HCT116 (cell line): ENCODE data around the gene DNASE1L1. TPM values are rescaled to one million over a fixed set of nuclear protein-coding genes. Genes with fewer than 3 reads are reported as not detected.
A peak's percentile ranks its signal among the peaks of the same experiment; 100 is the strongest.

Experiments
- ATAC-seq: fragments of 200-7000 bp; cut with Tn5 transposase; 2 replicates; pipeline ENCODE4 v1.9.1; 2020; ENCODE audit warnings: mild to moderate bottlenecking, moderate library complexity
- BruUV-seq: library from RNA; stranded (reverse); fragments of 400-500 nt; replicated peaks from 2 replicates; lab custom pipeline; 2021; lab: Mats Ljungman, UMichigan
- CTCF ChIA-PET: fragments of 300-600 bp; sonication (Branson Sonifier 250); formaldehyde crosslinking; loops from one replicate; lab custom pipeline; 2021; ENCODE audit warnings: antibody characterized with exemption; lab: Charles Lee
- POLR2A ChIA-PET: fragments of 300-600, 350-600 bp; sonication (Branson Sonifier 250); formaldehyde crosslinking; loops from one replicate; lab custom pipeline; 2021; ENCODE audit warnings: antibody characterized with exemption; lab: Charles Lee
- RAD21 ChIA-PET, 2 experiments: fragments of 300-600 bp; sonication (Branson Sonifier 250); formaldehyde crosslinking; loops; one replicate each; lab custom pipeline; 2023; ENCODE audit warnings: low total read pairs in 2 of 2; ENCODE audit not compliant: uncharacterized antibody in 2 of 2, unreplicated experiment in 2 of 2, low non-redundant PET in 1 of 2; lab: Charles Lee
- DNase-seq: peaks from one replicate; pipeline ENCODE4 v3.0.0-alpha.2; 2010; ENCODE audit warnings: low read depth, low spot score
- H2AFZ ChIP-seq: fragments of 200-600 bp; shearing (Covaris generic), sonication (generic); 2 replicates; pipeline ENCODE4 v1.6.1; 2017; ENCODE audit warnings: low read depth, mixed run types, mixed read lengths, antibody characterized with exemption, low read length; ENCODE audit not compliant: poor library complexity, severe bottlenecking
- H3K27ac ChIP-seq: 2 replicates; pipeline ENCODE4 v1.5.1; 2012; ENCODE audit warnings: low read depth, low read length
- H3K27me3 ChIP-seq: fragments of 200-600 bp; sonication (generic); 2 replicates; pipeline ENCODE4 v1.6.1; 2016; ENCODE audit warnings: mixed run types, low read length, mixed read lengths; ENCODE audit not compliant: insufficient read depth
- H3K36me3 ChIP-seq, 2 experiments: fragments of 200-500 bp in 1 of 2; fragments of 200-600 bp in 1 of 2; sonication (Bioruptor generic) in 1 of 2; sonication (generic) in 1 of 2; 2 replicates each; pipeline versions ENCODE4 v1.5.1 to v1.6.1; 2014 to 2016; ENCODE audit warnings: low read length in 2 of 2, inconsistent platforms in 1 of 2, mixed read lengths in 1 of 2, mixed run types in 1 of 2; ENCODE audit not compliant: insufficient read depth in 2 of 2, control insufficient read depth in 1 of 2
- H3K4me1 ChIP-seq, 2 experiments: fragments of 200-600 bp in 1 of 2; sonication (generic) in 1 of 2; 2 replicates each; pipeline versions ENCODE4 v1.5.1 to v1.6.1; 2012 to 2017; ENCODE audit warnings: low read length in 2 of 2, inconsistent platforms in 1 of 2, mild to moderate bottlenecking in 1 of 2, mixed read lengths in 1 of 2, mixed run types in 1 of 2, moderate library complexity in 1 of 2; ENCODE audit not compliant: insufficient read depth in 2 of 2, control insufficient read depth in 1 of 2
- H3K4me2 ChIP-seq: fragments of 200-600 bp; sonication (generic); 2 replicates; pipeline ENCODE4 v1.6.1; 2017; ENCODE audit warnings: mixed run types, low read length, mixed read lengths
- H3K4me3 ChIP-seq, 2 experiments: fragments of 200-600 bp in 1 of 2; sonication (generic) in 1 of 2; replicated peaks in 1 of 2; 2 replicates each; pipeline ENCODE4 v1.5.1; 2011 to 2016; ENCODE audit warnings: low read length in 2 of 2, control low read depth in 1 of 2, low read depth in 1 of 2, mild to moderate bottlenecking in 1 of 2, mixed read lengths in 1 of 2, mixed run types in 1 of 2
- H3K79me2 ChIP-seq: fragments of 200-600 bp; sonication (generic); 2 replicates; pipeline ENCODE4 v1.6.1; 2017; ENCODE audit warnings: mild to moderate bottlenecking, mixed run types, low read length, moderate library complexity, mixed read lengths; ENCODE audit not compliant: insufficient read depth
- H3K9ac ChIP-seq: fragments of 200-600 bp; sonication (generic); 2 replicates; pipeline ENCODE4 v1.6.1; 2016; ENCODE audit warnings: low read length, mixed read lengths
- H3K9me2 ChIP-seq: fragments of 200-600 bp; sonication (generic), shearing (Covaris generic); 2 replicates; pipeline ENCODE4 v1.6.1; 2017; ENCODE audit warnings: mixed run types, mild to moderate bottlenecking, moderate library complexity; ENCODE audit not compliant: insufficient read depth
- H3K9me3 ChIP-seq, 2 experiments: fragments of 200-500 bp in 1 of 2; fragments of 200-600 bp in 1 of 2; sonication (Bioruptor generic) in 1 of 2; sonication (generic) in 1 of 2; 2 replicates each; pipeline ENCODE4 v1.6.1; 2014 to 2017; ENCODE audit warnings: low read length in 2 of 2, mixed read lengths in 2 of 2, inconsistent platforms in 1 of 2, low read depth in 1 of 2, mild to moderate bottlenecking in 1 of 2, mixed run types in 1 of 2, moderate library complexity in 1 of 2; ENCODE audit not compliant: control insufficient read depth in 1 of 2, insufficient read depth in 1 of 2
- H4K20me1 ChIP-seq: fragments of 200-600 bp; sonication (generic), shearing (Covaris generic); 2 replicates; pipeline ENCODE4 v1.6.1; 2017; ENCODE audit warnings: mixed run types, mild to moderate bottlenecking, moderate library complexity; ENCODE audit not compliant: insufficient read depth
- CBX3 ChIP-seq: IDR thresholded peaks from 2 replicates; pipeline ENCODE4 v1.6.1; 2012; ENCODE audit warnings: low read depth
- CEBPB ChIP-seq: IDR thresholded peaks from 2 replicates; pipeline ENCODE4 v1.6.1; 2012; ENCODE audit warnings: low read depth
- CTCF ChIP-seq, 3 experiments: fragments of 200-600 bp in 1 of 3; sonication (generic) in 1 of 3; IDR thresholded peaks in 2 of 3; conservative IDR thresholded peaks in 1 of 3; 2 replicates each; pipeline ENCODE4 v1.5.1; 2012 to 2017; ENCODE audit warnings: low read depth in 2 of 3, low read length in 2 of 3, antibody characterized with exemption in 1 of 3, borderline replicate concordance in 1 of 3, control low read depth in 1 of 3, mild to moderate bottlenecking in 1 of 3, mixed read lengths in 1 of 3, mixed run types in 1 of 3, moderate library complexity in 1 of 3; ENCODE audit not compliant: insufficient read depth in 1 of 3
- EGR1 ChIP-seq: IDR thresholded peaks from 2 replicates; pipeline ENCODE4 v1.6.1; 2012; ENCODE audit warnings: low read depth
- EZH2 ChIP-seq: fragments of 200-600 bp; sonication (generic); IDR thresholded peaks from 2 replicates; pipeline ENCODE4 v1.6.1; 2017; ENCODE audit warnings: antibody characterized with exemption, mixed run types
- JUND ChIP-seq: IDR thresholded peaks from 2 replicates; pipeline ENCODE4 v1.6.1; 2012
- POLR2A ChIP-seq: IDR thresholded peaks from 2 replicates; pipeline ENCODE4 v1.7.0; 2011; ENCODE audit warnings: borderline replicate concordance; ENCODE audit not compliant: insufficient read depth, insufficient read length; ENCODE audit errors: extremely low read depth
- POLR2AphosphoS5 ChIP-seq: IDR thresholded peaks from 2 replicates; pipeline ENCODE4 v1.6.1; 2011; ENCODE audit warnings: mild to moderate bottlenecking, low read depth, low read length, moderate library complexity
- RAD21 ChIP-seq: IDR thresholded peaks from 2 replicates; pipeline ENCODE4 v1.6.1; 2012; ENCODE audit warnings: low read depth, mild to moderate bottlenecking
- SP1 ChIP-seq: IDR thresholded peaks from 2 replicates; pipeline ENCODE4 v1.6.1; 2012; ENCODE audit warnings: low read depth
- TCF7L2 ChIP-seq: IDR thresholded peaks from 2 replicates; pipeline ENCODE4 v1.7.0; 2011; ENCODE audit warnings: borderline replicate concordance, inconsistent platforms; ENCODE audit not compliant: insufficient read depth, insufficient read length; ENCODE audit errors: extremely low read depth
- YY1 ChIP-seq: IDR thresholded peaks from 2 replicates; pipeline ENCODE4 v1.6.1; 2011; ENCODE audit warnings: low read length, low read depth, moderate library complexity, mild to moderate bottlenecking; ENCODE audit not compliant: insufficient replicate concordance; ENCODE audit errors: extremely low read depth
- ZBTB33 ChIP-seq: IDR thresholded peaks from 2 replicates; pipeline ENCODE4 v1.6.1; 2011; ENCODE audit warnings: mild to moderate bottlenecking, low read length, moderate library complexity; ENCODE audit not compliant: insufficient replicate concordance; ENCODE audit errors: extremely low read depth
- ZFX ChIP-seq: fragments of 450-650 bp; IDR thresholded peaks from 2 replicates; pipeline ENCODE4 v1.6.1; 2017
- ZNF274 ChIP-seq: fragments of 200-500 bp; sonication (Bioruptor generic); IDR thresholded peaks from 2 replicates; pipeline ENCODE4 v1.6.1; 2014; ENCODE audit warnings: mild to moderate bottlenecking, low read depth, low read length, inconsistent platforms
- intact Hi-C: fragments of 100-400 bp; cut with micrococcal nuclease; formaldehyde crosslinking; loops from 2 replicates; pipeline ENCODE4 v1.10.0; 2022
- total RNA-seq: library from RNA; stranded (reverse); gene quantifications from one replicate; pipeline ENCODE4 v1.2.1, GENCODE V29; 2021; ENCODE audit not compliant: unreplicated experiment
- TF ChIP-seq, protein P1 (sequence below): IDR thresholded peaks from 2 replicates; pipeline ENCODE4 v1.6.1; 2012; ENCODE audit warnings: low read depth
- TF ChIP-seq, protein P2 (sequence below): IDR thresholded peaks from 2 replicates; pipeline ENCODE4 v1.6.1; 2012

DNASE1L1 gene
- total RNA-seq, 1 experiment from 2014 or later = 16.5 TPM

DNA sequence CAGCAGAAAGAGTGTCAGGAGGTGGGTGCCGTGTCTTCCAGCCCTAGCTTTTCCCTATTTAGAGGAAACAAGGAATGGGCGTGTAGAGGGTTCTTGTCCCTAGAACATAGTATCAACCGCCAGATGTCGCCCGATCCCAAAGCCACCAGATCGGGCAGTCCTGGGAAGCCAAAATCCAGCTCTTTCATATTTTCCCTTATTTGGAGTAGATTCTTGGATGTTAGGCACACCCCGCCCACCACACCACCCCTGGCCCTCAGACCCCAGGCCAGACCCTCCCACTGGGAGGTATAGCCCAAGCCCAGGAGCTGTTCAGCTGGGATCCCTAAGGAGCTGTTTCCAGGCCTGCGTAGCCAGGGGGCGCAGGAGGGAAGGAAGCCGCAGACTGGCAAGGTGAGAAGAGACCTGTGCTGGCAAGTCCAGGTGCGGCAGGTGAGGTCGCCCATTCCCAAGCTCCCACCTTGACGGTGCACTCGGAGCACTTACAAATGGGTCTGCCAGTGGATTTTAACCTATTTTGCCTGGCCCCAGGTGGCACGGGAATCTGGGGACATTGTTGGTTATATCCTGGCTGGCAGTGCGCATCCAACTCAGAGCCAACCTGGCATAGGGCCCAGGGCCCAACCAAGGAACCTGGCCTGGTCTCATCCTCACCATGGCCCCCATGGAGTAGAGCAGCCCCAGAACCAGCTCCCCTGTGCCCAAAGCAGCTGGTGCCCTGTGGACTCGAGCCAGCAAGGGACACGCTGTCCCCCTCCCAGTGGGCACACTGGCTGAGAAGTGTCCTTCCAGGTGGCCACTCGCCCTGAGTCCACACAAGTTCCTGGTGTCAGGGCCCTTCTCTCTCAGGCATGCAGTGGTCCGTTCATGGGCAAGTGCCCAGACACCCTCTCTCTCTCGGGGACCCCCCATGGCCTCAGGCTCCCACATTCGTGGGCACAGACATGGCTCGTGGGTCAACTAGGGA, 35.4 kb downstream of the DNASE1L1 start:
- BruUV-seq = TSS peak; percentile 79
- H3K4me2 ChIP-seq = peak overlapping the region; percentile 91
- H3K4me3 ChIP-seq = peak overlapping the region; percentile 56 to 63
- ChIA-PET POLR2A (interaction anchor here (1.1 to 2.3 kb wide), 6 partner anchors 9 to 174 kb away, joined by 3 to 12 read pairs (median 4); partner anchors contain the start of genes IKBKG, RPL10 and SLC10A3), RAD21 (interaction anchor here in 1 of 2 experiments (1.0 kb wide), 1 partner anchor 35 kb away, joined by 3 read pairs; the partner anchor contains the start of gene DNASE1L1), CTCF (interaction anchor here (0.7 to 1.6 kb wide), 15 partner anchors 8 to 402 kb away, joined by 3 to 18 read pairs (median 3); partner anchors contain the start of genes DNASE1L1, HCFC1, RPL10 and SLC10A3)
- ATAC-seq (peak; percentile 45), DNase-seq (peak; percentile 78)
- H3K9me2 ChIP-seq = no peaks in the 10 kb centered on the region
- H3K27ac ChIP-seq = peak overlapping the region; percentile 94
- peak overlapping the region; percentile 74 for H3K9ac ChIP-seq
- no peaks in the 10 kb centered on the region for H3K36me3 ChIP-seq
- H3K79me2 ChIP-seq = peaks cover 23% of the 10 kb centered on the region
- intact Hi-C loops = loop anchor here (1.0 kb wide), 1 partner anchor 162 kb away; no protein-coding TSS in a partner anchor
- no peaks in the 10 kb centered on the region for H3K9me3 ChIP-seq
- H4K20me1 ChIP-seq = no peaks in the 10 kb centered on the region
- H3K27me3 ChIP-seq = no peaks in the 10 kb centered on the region
- peaks cover 18 to 61% of the 10 kb centered on the region in 2 experiments for H3K4me1 ChIP-seq
- no peak overlapping the region for H2AFZ ChIP-seq
- no peak for TF ChIP-seq ZBTB33
- no peak for TF ChIP-seq RAD21
- no peak for TF ChIP-seq CEBPB
- TF ChIP-seq EGR1 = no peak
- TF ChIP-seq ZFX = no peak
- TF ChIP-seq ZNF274 = no peak
- no peak for TF ChIP-seq POLR2A
- TF ChIP-seq EZH2 = no peak
- no peak for TF ChIP-seq SP1
- TF ChIP-seq, protein P1, sequence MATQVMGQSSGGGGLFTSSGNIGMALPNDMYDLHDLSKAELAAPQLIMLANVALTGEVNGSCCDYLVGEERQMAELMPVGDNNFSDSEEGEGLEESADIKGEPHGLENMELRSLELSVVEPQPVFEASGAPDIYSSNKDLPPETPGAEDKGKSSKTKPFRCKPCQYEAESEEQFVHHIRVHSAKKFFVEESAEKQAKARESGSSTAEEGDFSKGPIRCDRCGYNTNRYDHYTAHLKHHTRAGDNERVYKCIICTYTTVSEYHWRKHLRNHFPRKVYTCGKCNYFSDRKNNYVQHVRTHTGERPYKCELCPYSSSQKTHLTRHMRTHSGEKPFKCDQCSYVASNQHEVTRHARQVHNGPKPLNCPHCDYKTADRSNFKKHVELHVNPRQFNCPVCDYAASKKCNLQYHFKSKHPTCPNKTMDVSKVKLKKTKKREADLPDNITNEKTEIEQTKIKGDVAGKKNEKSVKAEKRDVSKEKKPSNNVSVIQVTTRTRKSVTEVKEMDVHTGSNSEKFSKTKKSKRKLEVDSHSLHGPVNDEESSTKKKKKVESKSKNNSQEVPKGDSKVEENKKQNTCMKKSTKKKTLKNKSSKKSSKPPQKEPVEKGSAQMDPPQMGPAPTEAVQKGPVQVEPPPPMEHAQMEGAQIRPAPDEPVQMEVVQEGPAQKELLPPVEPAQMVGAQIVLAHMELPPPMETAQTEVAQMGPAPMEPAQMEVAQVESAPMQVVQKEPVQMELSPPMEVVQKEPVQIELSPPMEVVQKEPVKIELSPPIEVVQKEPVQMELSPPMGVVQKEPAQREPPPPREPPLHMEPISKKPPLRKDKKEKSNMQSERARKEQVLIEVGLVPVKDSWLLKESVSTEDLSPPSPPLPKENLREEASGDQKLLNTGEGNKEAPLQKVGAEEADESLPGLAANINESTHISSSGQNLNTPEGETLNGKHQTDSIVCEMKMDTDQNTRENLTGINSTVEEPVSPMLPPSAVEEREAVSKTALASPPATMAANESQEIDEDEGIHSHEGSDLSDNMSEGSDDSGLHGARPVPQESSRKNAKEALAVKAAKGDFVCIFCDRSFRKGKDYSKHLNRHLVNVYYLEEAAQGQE = no peak
- TF ChIP-seq CBX3 = no peak
- peak in 2 of 3 experiments; percentile 74 to 78; a peak in 4 of 6 replicates for TF ChIP-seq CTCF (IDR thresholded peaks at IDR 0.05 in 2 of 3, conservative IDR thresholded peaks at IDR 0.05 in 1 of 3; ENCODE audit: borderline replicate concordance in 1 of 3, insufficient read depth in 1 of 3, low read depth in 2 of 3, low read length in 2 of 3)
- TF ChIP-seq TCF7L2 = no peak
- no peak for TF ChIP-seq JUND
- no peak for TF ChIP-seq YY1
- TF ChIP-seq, protein P2, sequence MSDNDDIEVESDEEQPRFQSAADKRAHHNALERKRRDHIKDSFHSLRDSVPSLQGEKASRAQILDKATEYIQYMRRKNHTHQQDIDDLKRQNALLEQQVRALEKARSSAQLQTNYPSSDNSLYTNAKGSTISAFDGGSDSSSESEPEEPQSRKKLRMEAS = no peak
- TF ChIP-seq POLR2AphosphoS5 = peak; percentile 60
